H9 (cell line): ENCODE data around the gene OR8D1. TPM values are rescaled to one million over a fixed set of nuclear protein-coding genes. Genes with fewer than 3 reads are reported as not detected.

Experiments used
- DNase-seq: peaks from one replicate; pipeline ENCODE4 v3.0.0-alpha.2; 2017
- H2AFZ ChIP-seq: one replicate; pipeline ENCODE4 v1.6.1; 2013; ENCODE audit warnings: mild to moderate bottlenecking, low read length, control low read depth, moderate library complexity
- H2AK5ac ChIP-seq: 2 replicates; pipeline ENCODE4 v1.6.1; 2013; ENCODE audit warnings: low read length, control low read depth, mixed read lengths; ENCODE audit not compliant: insufficient read length
- H2BK120ac ChIP-seq: one replicate; pipeline ENCODE4 v1.6.1; 2013; ENCODE audit warnings: low read depth, mild to moderate bottlenecking, low read length, control low read depth, inconsistent platforms; ENCODE audit not compliant: poor library complexity, severe bottlenecking
- H2BK12ac ChIP-seq: 2 replicates; pipeline ENCODE4 v1.6.1; 2013; ENCODE audit warnings: low read length, control low read depth, mixed read lengths, low read depth; ENCODE audit not compliant: insufficient read length
- H2BK15ac ChIP-seq: 2 replicates; pipeline ENCODE4 v1.6.1; 2013; ENCODE audit warnings: low read depth, low read length, control low read depth
- H2BK20ac ChIP-seq: one replicate; pipeline ENCODE4 v1.6.1; 2013; ENCODE audit warnings: low read depth, mild to moderate bottlenecking, low read length, control low read depth, inconsistent platforms; ENCODE audit not compliant: poor library complexity, severe bottlenecking
- H2BK5ac ChIP-seq: 2 replicates; pipeline ENCODE4 v1.6.1; 2013; ENCODE audit warnings: low read length, control low read depth, mixed read lengths; ENCODE audit not compliant: insufficient read length
- H3K14ac ChIP-seq: 2 replicates; pipeline ENCODE4 v1.6.1; 2013; ENCODE audit warnings: low read length, control low read depth; ENCODE audit not compliant: insufficient read depth
- H3K18ac ChIP-seq: 2 replicates; pipeline ENCODE4 v1.6.1; 2013; ENCODE audit warnings: low read depth, mild to moderate bottlenecking, mixed read lengths, low read length, control low read depth; ENCODE audit not compliant: insufficient read length
- H3K23ac ChIP-seq: 2 replicates; pipeline ENCODE4 v1.6.1; 2013; ENCODE audit warnings: low read length, control low read depth, mixed read lengths, low read depth; ENCODE audit not compliant: insufficient read length
- H3K23me2 ChIP-seq: 2 replicates; pipeline ENCODE4 v1.6.1; 2013; ENCODE audit warnings: low read depth, mild to moderate bottlenecking, mixed read lengths, low read length, control low read depth; ENCODE audit not compliant: insufficient read length, poor library complexity, severe bottlenecking
- H3K27ac ChIP-seq: 2 replicates; pipeline ENCODE4 v1.5.1; 2013; ENCODE audit warnings: low read length, control low read depth, mixed read lengths, low read depth; ENCODE audit not compliant: insufficient read length
- H3K27me3 ChIP-seq: 2 replicates; pipeline ENCODE4 v1.6.1; 2013; ENCODE audit warnings: low read length, control low read depth, inconsistent platforms; ENCODE audit not compliant: insufficient read depth
- H3K4ac ChIP-seq: 2 replicates; pipeline ENCODE4 v1.6.1; 2013; ENCODE audit warnings: low read depth, mild to moderate bottlenecking, control low read depth, inconsistent platforms, low read length, moderate library complexity
- H3K4me1 ChIP-seq: 2 replicates; pipeline ENCODE4 v1.6.1; 2013; ENCODE audit warnings: low read length, control low read depth, inconsistent platforms; ENCODE audit not compliant: insufficient read depth
- H3K4me2 ChIP-seq: 2 replicates; pipeline ENCODE4 v1.6.1; 2013; ENCODE audit warnings: low read length, control low read depth, mixed read lengths; ENCODE audit not compliant: insufficient read length, insufficient read depth
- H3K56ac ChIP-seq: 2 replicates; pipeline ENCODE4 v1.6.1; 2013; ENCODE audit warnings: low read depth, mild to moderate bottlenecking, mixed read lengths, low read length, control low read depth; ENCODE audit not compliant: insufficient read length
- H3K79me1 ChIP-seq: 2 replicates; pipeline ENCODE4 v1.6.1; 2013; ENCODE audit warnings: low read depth, mild to moderate bottlenecking, moderate library complexity, low read length, control low read depth, inconsistent platforms; ENCODE audit not compliant: insufficient read depth, poor library complexity, severe bottlenecking
- H3K79me2 ChIP-seq: 2 replicates; pipeline ENCODE4 v1.6.1; 2013; ENCODE audit warnings: low read length, control low read depth, inconsistent platforms; ENCODE audit not compliant: insufficient read depth
- H3K9ac ChIP-seq: 2 replicates; pipeline ENCODE4 v1.6.1; 2013; ENCODE audit warnings: low read length, control low read depth, mixed read lengths; ENCODE audit not compliant: insufficient read length; ENCODE audit errors: extremely low read depth
- H3K9me3 ChIP-seq: one replicate; pipeline ENCODE4 v1.6.1; 2013; ENCODE audit warnings: low read depth, low read length, inconsistent platforms; ENCODE audit not compliant: control insufficient read depth
- H3T11ph ChIP-seq: one replicate; pipeline ENCODE4 v1.6.1; 2013; ENCODE audit warnings: mild to moderate bottlenecking, low read length, control low read depth, inconsistent platforms
- H4K20me1 ChIP-seq: one replicate; pipeline ENCODE4 v1.6.1; 2013; ENCODE audit not compliant: control insufficient read depth, insufficient read length, insufficient read depth
- H4K5ac ChIP-seq: 2 replicates; pipeline ENCODE4 v1.6.1; 2013; ENCODE audit warnings: low read depth, mild to moderate bottlenecking, mixed read lengths, low read length, control low read depth; ENCODE audit not compliant: insufficient read length
- H4K8ac ChIP-seq: replicated peaks from 2 replicates; pipeline ENCODE4 v1.6.1; 2013; ENCODE audit warnings: low read length, control low read depth, mixed read lengths, low read depth; ENCODE audit not compliant: insufficient read length
- H4K91ac ChIP-seq: 2 replicates; pipeline ENCODE4 v1.6.1; 2013; ENCODE audit warnings: low read depth, mild to moderate bottlenecking, moderate library complexity, mixed read lengths, low read length, control low read depth; ENCODE audit not compliant: insufficient read length
- H3K27ac Mint-ChIP-seq, 3 experiments: 2 replicates in 2 of 3; 3 replicates in 1 of 3; pipeline ENCODE4 v1.8.0; 2020 to 2021; ENCODE audit warnings: mixed read lengths in 3 of 3, mild to moderate bottlenecking in 1 of 3, moderate library complexity in 1 of 3
- H3K27me3 Mint-ChIP-seq: 2 replicates; pipeline ENCODE4 v1.8.0; 2021; ENCODE audit warnings: low read depth, mild to moderate bottlenecking, moderate library complexity, mixed read lengths
- H3K36me3 Mint-ChIP-seq, 3 experiments: 2 replicates in 2 of 3; 3 replicates in 1 of 3; pipeline ENCODE4 v1.8.0; 2020 to 2021; ENCODE audit warnings: low read depth in 3 of 3, mixed read lengths in 3 of 3; ENCODE audit not compliant: insufficient read depth in 1 of 3
- H3K4me1 Mint-ChIP-seq, 2 experiments: 2 replicates each; pipeline ENCODE4 v1.8.0; 2020; ENCODE audit warnings: mixed read lengths in 2 of 2
- H3K4me3 Mint-ChIP-seq, 2 experiments: 2 replicates in 1 of 2; 3 replicates in 1 of 2; pipeline ENCODE4 v1.8.0; 2020 to 2021; ENCODE audit warnings: mild to moderate bottlenecking in 2 of 2, mixed read lengths in 2 of 2, moderate library complexity in 1 of 2
- H3K9me3 Mint-ChIP-seq, 2 experiments: 2 replicates in 1 of 2; 3 replicates in 1 of 2; pipeline ENCODE4 v1.8.0; 2020; ENCODE audit warnings: mild to moderate bottlenecking in 2 of 2, mixed read lengths in 2 of 2, moderate library complexity in 1 of 2
- CTCF ChIP-seq: fragments of 200-600 bp; sonication (generic); conservative IDR thresholded peaks from 3 replicates; pipeline ENCODE4 v1.8.0; 2021; ENCODE audit warnings: antibody characterized with exemption, mild to moderate bottlenecking
- WGBS: extraction: QIAGEN DNeasy Blood & Tissue Kit; methylation state at CpG from one replicate; pipeline ENCODE4 v1.1.7; 2013; ENCODE audit warnings: missing lambda C conversion rate, low lambda C conversion rate, mixed read lengths; ENCODE audit not compliant: insufficient read length; ENCODE audit errors: extremely low coverage; 5-methylcytosine and 5-hydroxymethylcytosine counted together
- total RNA-seq: library from RNA; stranded (reverse); gene quantifications from 2 replicates; pipeline ENCODE4 v1.2.1, GENCODE V29; 2021

Gene OR8D1
- total RNA-seq, 1 experiment from 2014 or later, result not detected

DNA sequence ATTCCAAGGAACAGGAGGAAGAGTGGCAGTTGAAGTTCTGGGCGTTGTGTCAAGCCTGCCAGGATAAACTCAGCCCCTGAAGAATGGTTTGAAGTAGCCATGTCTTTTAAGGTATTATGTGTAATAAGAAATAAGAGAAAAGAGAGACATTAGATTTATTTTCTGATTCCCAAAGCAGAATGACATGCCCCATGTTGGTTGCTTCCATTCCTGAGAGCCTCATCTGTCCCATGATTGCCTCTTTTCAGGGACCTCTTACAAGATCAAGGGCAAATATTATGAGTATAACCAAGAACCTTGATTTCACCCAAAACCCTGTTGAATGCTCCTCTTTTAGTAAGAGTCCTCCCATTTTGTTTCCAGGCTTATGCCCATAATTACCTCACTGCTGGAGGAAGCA lies 6.3 kb upstream of the OR8D1 start, which contains the start of gene OR8D2:
Gene OR8D2 (minus strand): TSS at position 101 of the 400 bp plus-strand sequence. CDS start 0 bp downstream, at position 101.
- Histone ChIP-seq H3T11ph (no peak within 1 kb of the TSS), H3K56ac (no peak within 1 kb of the TSS), H4K91ac (no peak within 1 kb of the TSS), H2AK5ac (no peak within 1 kb of the TSS), H3K9ac (no peak within 1 kb of the TSS), H3K9me3 (no peaks in the 10 kb centered on the region), H4K20me1 (no peaks in the 10 kb centered on the region), H2BK12ac (no peak within 1 kb of the TSS), H3K4me2 (no peak within 1 kb of the TSS), H3K79me2 (no peaks in the 10 kb centered on the region), H3K18ac (no peak within 1 kb of the TSS), H3K4me1 (no peaks in the 10 kb centered on the region), H2BK120ac (no peak within 1 kb of the TSS), H3K27ac (no peak within 1 kb of the TSS), H4K5ac (no peak within 1 kb of the TSS), H3K23ac (no peak within 1 kb of the TSS), H2BK15ac (no peak within 1 kb of the TSS), H2BK5ac (no peak within 1 kb of the TSS), H4K8ac (no peak within 1 kb of the TSS), H3K27me3 (no peaks in the 10 kb centered on the region), H2AFZ (no peak within 1 kb of the TSS), H2BK20ac (no peak within 1 kb of the TSS), H3K23me2 (no peaks in the 10 kb centered on the region), H3K14ac (no peak within 1 kb of the TSS), H3K79me1 (no peaks in the 10 kb centered on the region), H3K4ac (no peak within 1 kb of the TSS)
- peaks cover 3% of the 10 kb centered on the region for H3K27me3 Mint-ChIP-seq
- no peaks in the 10 kb centered on the region for H3K9me3 Mint-ChIP-seq
- TF ChIP-seq CTCF, result no peak
- no peak for DNase-seq
- no peak within 1 kb of the TSS for H3K4me3 Mint-ChIP-seq
- H3K36me3 Mint-ChIP-seq, result no peaks in the 10 kb centered on the region
- peak within 1 kb of the TSS in 1 of 3 experiments; percentile 15; a peak in 1 of 7 replicates for H3K27ac Mint-ChIP-seq
- WGBS, result no CpG with 5 or more reads among the region's 1 CpG
- no peaks in the 10 kb centered on the region for H3K4me1 Mint-ChIP-seq
